MM.1S (cell line): ENCODE results near the gene MRAS.
A peak's percentile ranks its signal among the peaks of the same experiment; 100 is the strongest.

Source experiments
- EZH2 ChIP-seq: fragments of 300-600 bp; sonication (generic); optimal IDR thresholded peaks from 2 replicates; pipeline ENCODE3; 2017; ENCODE audit warnings: low read depth, mild to moderate bottlenecking, antibody characterized with exemption, low read length, mixed read lengths
- EZH2phosphoT487 ChIP-seq: fragments of 300-600 bp; sonication (generic); IDR thresholded peaks from 2 replicates; pipeline ENCODE4 v1.6.1; 2018; ENCODE audit warnings: antibody characterized with exemption, low read length
- TF ChIP-seq, protein P1 (sequence below): fragments of 300-600 bp; sonication (generic); IDR thresholded peaks from 2 replicates; pipeline ENCODE4 v1.5.1; 2016; ENCODE audit warnings: antibody characterized with exemption, low read length, mixed read lengths

DNA sequence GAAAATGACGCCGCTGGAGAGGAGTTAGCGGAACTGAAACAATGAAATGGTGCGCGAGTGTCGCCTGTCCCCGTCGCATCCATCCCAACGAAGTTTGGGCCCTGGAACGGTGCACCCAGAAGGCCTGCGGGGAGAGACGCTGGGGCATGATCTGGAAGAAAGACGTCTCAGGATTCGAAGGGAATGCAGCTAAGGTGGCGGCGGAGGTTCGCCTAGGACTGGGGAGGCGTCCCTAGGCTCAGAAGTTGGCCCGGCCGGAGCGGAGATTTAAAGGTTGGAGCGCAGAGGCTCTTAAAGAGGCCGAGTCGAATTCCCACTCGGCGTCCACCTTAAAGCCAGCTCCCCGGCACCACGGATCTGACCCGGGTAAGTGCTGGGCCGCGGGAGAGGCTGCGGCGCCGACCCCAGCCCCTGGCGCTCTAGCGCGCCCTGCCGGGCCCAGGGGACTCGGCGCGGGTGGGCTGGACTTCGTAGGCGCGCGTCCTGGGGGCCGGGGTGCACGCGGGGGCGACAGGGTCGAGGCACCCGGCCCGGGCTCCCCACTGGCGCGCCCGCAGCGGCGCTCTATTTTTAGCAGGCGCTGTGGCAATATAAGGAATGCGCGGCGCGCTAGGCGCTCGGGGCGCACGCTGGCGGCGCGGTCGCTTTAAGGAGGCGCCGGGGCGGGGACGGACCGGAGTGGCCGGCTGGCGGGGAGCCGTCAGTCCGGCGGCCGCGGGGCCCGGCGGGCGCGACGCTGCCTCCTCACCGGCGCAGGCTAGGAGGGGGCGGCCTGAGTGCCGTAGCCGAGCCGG lies at the start of gene MRAS:
- TF ChIP-seq, protein P1, sequence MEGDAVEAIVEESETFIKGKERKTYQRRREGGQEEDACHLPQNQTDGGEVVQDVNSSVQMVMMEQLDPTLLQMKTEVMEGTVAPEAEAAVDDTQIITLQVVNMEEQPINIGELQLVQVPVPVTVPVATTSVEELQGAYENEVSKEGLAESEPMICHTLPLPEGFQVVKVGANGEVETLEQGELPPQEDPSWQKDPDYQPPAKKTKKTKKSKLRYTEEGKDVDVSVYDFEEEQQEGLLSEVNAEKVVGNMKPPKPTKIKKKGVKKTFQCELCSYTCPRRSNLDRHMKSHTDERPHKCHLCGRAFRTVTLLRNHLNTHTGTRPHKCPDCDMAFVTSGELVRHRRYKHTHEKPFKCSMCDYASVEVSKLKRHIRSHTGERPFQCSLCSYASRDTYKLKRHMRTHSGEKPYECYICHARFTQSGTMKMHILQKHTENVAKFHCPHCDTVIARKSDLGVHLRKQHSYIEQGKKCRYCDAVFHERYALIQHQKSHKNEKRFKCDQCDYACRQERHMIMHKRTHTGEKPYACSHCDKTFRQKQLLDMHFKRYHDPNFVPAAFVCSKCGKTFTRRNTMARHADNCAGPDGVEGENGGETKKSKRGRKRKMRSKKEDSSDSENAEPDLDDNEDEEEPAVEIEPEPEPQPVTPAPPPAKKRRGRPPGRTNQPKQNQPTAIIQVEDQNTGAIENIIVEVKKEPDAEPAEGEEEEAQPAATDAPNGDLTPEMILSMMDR = peak; percentile 30
- TF ChIP-seq EZH2phosphoT487 (no peak), EZH2 (no peak)
